Stomach (tissue), 9 donors: ENCODE data around the gene CGREF1. TPM values are rescaled to one million over a fixed set of nuclear protein-coding genes. Genes with fewer than 3 reads are reported as not detected.

ENCODE experiments used
- DNase-seq, 2 donors: peaks; one replicate each; pipeline versions ENCODE4 v3.0.0 to v3.0.0-alpha.2; 2013 to 2019
- H3K27ac ChIP-seq, 5 donors: fragments of 200-600 bp in 4 of 5; sonication (generic) in 4 of 5; one replicate each; pipeline ENCODE4 v1.5.1; 2013 to 2019; ENCODE audit warnings: mild to moderate bottlenecking in 1 of 5, moderate library complexity in 1 of 5
- H3K27me3 ChIP-seq, 3 donors: fragments of 200-600 bp; sonication (generic); one replicate each; pipeline ENCODE4 v1.5.1; 2017 to 2019; ENCODE audit warnings: mixed run types in 1 of 3
- H3K36me3 ChIP-seq, 4 donors: fragments of 200-600 bp; sonication (generic); 1 replicate in 3 of 4; 2 replicates in 1 of 4; pipeline ENCODE4 v1.5.1; 2016 to 2019
- H3K4me1 ChIP-seq, 4 donors: fragments of 200-600 bp; sonication (generic); one replicate each; pipeline ENCODE4 v1.5.1; 2016 to 2019
- H3K4me3 ChIP-seq, 4 donors: fragments of 200-600 bp; sonication (generic) in 3 of 4; one replicate each; pipeline ENCODE4 v1.5.1; 2016 to 2019; ENCODE audit warnings: mild to moderate bottlenecking in 1 of 4
- H3K9me3 ChIP-seq, 4 donors: fragments of 200-600 bp; sonication (generic); one replicate each; pipeline ENCODE4 v1.5.1; 2016 to 2019
- EP300 ChIP-seq: sonication (generic); formaldehyde crosslinking; IDR thresholded peaks from one replicate; pipeline ENCODE4 v1.6.1; 2017; ENCODE audit warnings: antibody characterized with exemption
- POLR2A ChIP-seq, 4 donors: fragments of 450-650 bp; IDR thresholded peaks; one replicate each; pipeline ENCODE4 v1.6.1; 2016; ENCODE audit warnings: antibody characterized with exemption in 4 of 4, control low read depth in 2 of 4, mild to moderate bottlenecking in 1 of 4, moderate library complexity in 1 of 4
- POLR2AphosphoS5 ChIP-seq, 3 donors: sonication (generic); formaldehyde crosslinking; IDR thresholded peaks; one replicate each; pipeline ENCODE4 v1.6.1; 2016; ENCODE audit warnings: antibody characterized with exemption in 3 of 3
- WGBS, 5 donors: extraction: QIAGEN DNeasy Blood & Tissue Kit in 3 of 5; methylation state at CpG; one replicate each; pipeline versions ENCODE4 v1.1.5 to v1.1.7; 2013 to 2018; 5-methylcytosine and 5-hydroxymethylcytosine counted together
- intact Hi-C: fragments of 100-400 bp; cut with DNase I; formaldehyde crosslinking; loops from one replicate; pipeline ENCODE4 v1.15.1; 2023; ENCODE audit warnings: low total_unique reads
- polyA plus RNA-seq, 3 donors: library from polyadenylated mRNA; stranded (reverse); fragments of 200-250 nt; gene quantifications; one replicate each; pipeline ENCODE4 v1.2.3, GENCODE V29; 2013
- total RNA-seq, 5 donors: library from RNA; depleted of rRNA; stranded (reverse); fragments of >200 nt; gene quantifications; one replicate each; pipeline versions ENCODE4 v1.1.0 to v1.2.3, GENCODE V29; 2014 to 2016
- TF ChIP-seq, protein P1 (sequence below), 7 experiments: fragments of 450-650 bp in 4 of 7; fragments of 200-600 bp in 3 of 7; sonication (generic) in 3 of 7; IDR thresholded peaks; one replicate each; pipeline ENCODE4 v1.5.1; 2016 to 2019; ENCODE audit warnings: antibody characterized with exemption in 7 of 7, control low read depth in 2 of 7, mild to moderate bottlenecking in 1 of 7
- donor health status: healthy with polysubstance abuse.
- donor health status: Bipolar disorder and iron deficiency.
- donor health status: healthy.

Gene CGREF1
- total and polyA plus RNA-seq, 8 donors, result 1.4 to 4.1 (median 2.5) TPM; not detected in 2

DNA sequence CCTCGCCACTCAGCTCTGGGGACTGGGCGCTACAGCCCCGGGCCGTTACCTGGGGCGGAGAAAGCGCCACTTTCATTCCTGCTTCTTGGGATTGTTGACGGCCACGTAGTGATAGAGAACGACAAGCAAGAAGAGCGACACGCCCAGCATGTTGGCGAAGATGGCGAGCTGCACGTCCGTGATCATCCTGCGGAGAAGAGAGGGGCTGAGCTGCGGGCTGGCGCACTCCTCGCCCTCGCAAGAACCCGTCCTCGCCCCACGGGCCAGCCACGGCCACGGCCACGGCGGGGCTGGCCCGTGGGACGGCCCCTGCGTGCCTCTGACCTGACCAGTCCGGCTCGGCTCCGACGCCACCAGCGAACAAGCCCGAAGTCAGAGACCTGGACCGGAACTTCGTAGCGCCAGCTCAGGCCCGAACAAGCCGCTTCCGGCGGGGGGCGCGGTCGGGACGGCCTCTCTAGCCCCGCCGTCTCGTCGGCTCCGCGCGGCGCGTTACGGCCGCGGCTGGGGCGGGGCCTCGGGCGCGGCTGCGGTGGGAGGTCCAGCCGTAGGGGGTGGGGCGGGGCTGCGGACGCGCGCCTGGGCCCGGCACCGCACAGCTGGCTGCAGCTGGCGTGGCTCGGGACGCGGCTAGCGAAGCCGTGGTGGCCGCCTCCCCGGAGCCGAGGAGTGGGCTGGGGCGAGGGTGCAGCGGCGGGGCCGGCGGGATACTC is 47.5 kb downstream of the CGREF1 start, which contains the start of gene OST4:
Gene OST4 (minus strand): TSS at position 378 of the 713 bp plus-strand sequence.
- H3K4me1 ChIP-seq, result peaks cover 30 to 83% (median 71%) of the 10 kb centered on the region in 4 donors
- peak; percentile 96 to 98 for DNase-seq
- no peaks in the 10 kb centered on the region for H3K9me3 ChIP-seq
- intact Hi-C loops, result no loop called here
- peak within 1 kb of the TSS; percentile 72 to 90 (median 77) for H3K4me3 ChIP-seq
- no peak for TF ChIP-seq POLR2A (IDR thresholded peaks at IDR 0.05)
- no peak for TF ChIP-seq EP300
- TF ChIP-seq, protein P1, sequence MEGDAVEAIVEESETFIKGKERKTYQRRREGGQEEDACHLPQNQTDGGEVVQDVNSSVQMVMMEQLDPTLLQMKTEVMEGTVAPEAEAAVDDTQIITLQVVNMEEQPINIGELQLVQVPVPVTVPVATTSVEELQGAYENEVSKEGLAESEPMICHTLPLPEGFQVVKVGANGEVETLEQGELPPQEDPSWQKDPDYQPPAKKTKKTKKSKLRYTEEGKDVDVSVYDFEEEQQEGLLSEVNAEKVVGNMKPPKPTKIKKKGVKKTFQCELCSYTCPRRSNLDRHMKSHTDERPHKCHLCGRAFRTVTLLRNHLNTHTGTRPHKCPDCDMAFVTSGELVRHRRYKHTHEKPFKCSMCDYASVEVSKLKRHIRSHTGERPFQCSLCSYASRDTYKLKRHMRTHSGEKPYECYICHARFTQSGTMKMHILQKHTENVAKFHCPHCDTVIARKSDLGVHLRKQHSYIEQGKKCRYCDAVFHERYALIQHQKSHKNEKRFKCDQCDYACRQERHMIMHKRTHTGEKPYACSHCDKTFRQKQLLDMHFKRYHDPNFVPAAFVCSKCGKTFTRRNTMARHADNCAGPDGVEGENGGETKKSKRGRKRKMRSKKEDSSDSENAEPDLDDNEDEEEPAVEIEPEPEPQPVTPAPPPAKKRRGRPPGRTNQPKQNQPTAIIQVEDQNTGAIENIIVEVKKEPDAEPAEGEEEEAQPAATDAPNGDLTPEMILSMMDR (IDR thresholded peaks at IDR 0.05), result peak in 1 of 7 experiments; percentile 24
- peak; percentile 72 to 92 (median 92) for TF ChIP-seq POLR2AphosphoS5 (IDR thresholded peaks at IDR 0.05)
- WGBS, 5 donors, result 0 to 1% (median 0%) methylated on average over 19 to 86 of the region's 86 CpGs
- peaks cover under 1 to 37% (median 34%) of the 10 kb centered on the region in 4 donors for H3K36me3 ChIP-seq
- peak within 1 kb of the TSS; percentile 83 to 94 (median 92) for H3K27ac ChIP-seq
- H3K27me3 ChIP-seq, result no peaks in the 10 kb centered on the region

DNA sequence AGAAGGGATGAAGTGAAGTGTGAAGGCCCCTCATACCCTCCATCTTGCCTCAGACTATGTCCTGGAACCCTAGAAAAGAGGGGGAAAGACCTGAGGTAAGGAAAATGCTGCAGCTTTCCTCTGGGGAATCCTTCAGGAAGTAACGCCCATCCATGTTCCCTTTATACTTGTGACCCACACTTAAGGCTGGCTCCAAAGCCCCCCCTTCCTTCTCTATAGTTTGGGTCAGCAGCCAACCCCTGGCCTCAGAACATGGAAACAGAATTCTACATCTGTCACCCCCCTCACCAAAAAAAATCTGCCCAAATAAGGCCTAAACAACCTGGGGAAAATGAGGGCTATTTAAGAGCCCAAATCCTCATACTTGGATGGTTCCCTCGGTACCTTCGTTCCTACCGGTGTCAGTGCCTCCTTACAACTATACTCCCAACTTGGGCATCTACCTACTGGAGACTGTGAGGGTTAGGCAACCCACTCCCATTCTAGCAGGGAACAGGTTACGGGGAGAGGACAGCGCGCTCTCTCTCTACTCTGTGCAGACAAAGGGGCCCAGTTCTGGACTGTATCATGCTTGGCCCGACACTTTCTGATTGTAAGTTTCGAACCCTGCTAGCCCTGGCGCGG is 48.2 kb downstream of the CGREF1 start:
- intact Hi-C loops, result no loop called here
- Histone ChIP-seq H3K4me1 (peaks cover 30 to 81% (median 69%) of the 10 kb centered on the region in 4 donors), H3K27ac (peak overlapping the region; percentile 83 to 94 (median 92)), H3K4me3 (peak overlapping the region; percentile 72 to 90 (median 77)), H3K36me3 (peaks cover 2 to 44% (median 38%) of the 10 kb centered on the region in 4 donors), H3K9me3 (no peaks in the 10 kb centered on the region), H3K27me3 (no peaks in the 10 kb centered on the region)
- TF ChIP-seq, protein P1 (IDR thresholded peaks at IDR 0.05), result no peak
- no peak for DNase-seq
- WGBS, 5 donors, result 1 to 4% (median 2%) methylated on average over 11 of the region's 11 CpGs

DNA sequence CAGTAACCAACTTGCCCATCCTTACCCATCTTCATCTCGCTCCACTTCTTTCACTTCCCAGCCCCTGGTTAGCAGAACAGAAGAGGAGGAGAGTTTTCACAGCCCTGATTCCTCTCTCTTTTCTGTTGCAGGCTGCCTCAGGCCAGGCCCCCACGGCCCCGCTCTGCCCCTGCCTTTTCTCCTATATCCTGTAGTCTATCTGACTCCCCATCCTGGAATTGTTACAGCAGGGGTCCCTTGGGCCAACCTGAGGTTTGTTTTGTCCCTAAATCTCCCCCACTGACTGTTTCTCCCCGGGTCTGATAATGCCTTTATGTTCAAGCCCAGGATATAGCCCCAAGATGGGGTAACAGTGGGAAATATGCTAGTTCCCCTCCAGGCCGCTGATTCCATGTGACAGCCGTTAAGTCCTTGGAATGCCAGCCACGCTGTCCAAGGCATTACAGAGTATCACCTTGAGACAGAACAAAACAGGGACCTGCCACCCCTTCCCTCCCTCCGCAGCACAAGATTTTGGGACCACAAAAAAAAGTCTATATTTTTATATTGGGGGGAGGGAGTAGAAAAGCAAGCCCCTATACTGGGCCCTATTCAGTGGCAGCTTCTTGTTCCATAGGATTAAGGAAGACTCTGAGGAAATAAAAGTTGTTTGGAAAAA is 48.8 kb downstream of the CGREF1 start:
- Histone ChIP-seq H3K27ac (peak overlapping the region in 4 of 5 donors; percentile 92 to 94 (median 92)), H3K36me3 (peaks cover 2 to 51% (median 45%) of the 10 kb centered on the region in 4 donors), H3K9me3 (no peaks in the 10 kb centered on the region), H3K4me3 (peak overlapping the region; percentile 72 to 90 (median 77)), H3K27me3 (no peaks in the 10 kb centered on the region), H3K4me1 (peaks cover 30 to 74% (median 63%) of the 10 kb centered on the region in 4 donors)
- no peak for DNase-seq
- 79 to 88% (median 87%) methylated on average over 8 of the region's 8 CpGs for WGBS, 5 donors
- TF ChIP-seq EP300 (no peak), POLR2AphosphoS5 (IDR thresholded peaks at IDR 0.05) (no peak), POLR2A (IDR thresholded peaks at IDR 0.05) (no peak)
- TF ChIP-seq, protein P1 (IDR thresholded peaks at IDR 0.05), result no peak
- intact Hi-C loops, result no loop called here

DNA sequence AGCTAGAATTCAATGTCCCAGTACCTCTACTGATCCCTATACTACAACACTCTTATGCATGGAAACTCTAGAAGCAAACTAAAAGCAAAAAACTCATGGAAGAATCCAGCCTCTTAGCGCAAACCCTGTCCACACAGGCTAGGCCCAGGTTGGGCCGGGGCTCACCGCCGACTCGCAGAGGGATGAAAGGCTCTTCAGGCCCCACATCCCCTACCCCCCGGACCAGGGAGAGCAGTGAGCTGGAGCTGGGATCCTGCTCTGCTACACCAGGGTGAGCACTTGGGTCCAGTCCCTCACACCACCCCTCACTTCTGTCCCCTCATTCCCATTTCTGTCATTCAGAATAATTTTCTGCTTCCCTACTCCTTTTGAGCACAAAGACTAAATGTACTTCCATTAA is 49.5 kb downstream of the CGREF1 start:
- no peaks in the 10 kb centered on the region for H3K27me3 ChIP-seq
- H3K9me3 ChIP-seq, result no peaks in the 10 kb centered on the region
- no peak for TF ChIP-seq EP300
- TF ChIP-seq POLR2A (IDR thresholded peaks at IDR 0.05), result no peak
- TF ChIP-seq, protein P1 (IDR thresholded peaks at IDR 0.05), result no peak
- TF ChIP-seq POLR2AphosphoS5 (IDR thresholded peaks at IDR 0.05), result no peak
- WGBS, 5 donors, result 88 to 98% (median 93%) methylated on average over 6 of the region's 6 CpGs
- intact Hi-C loops, result no loop called here
- peak overlapping the region in 1 of 4 donors; percentile 90 for H3K4me3 ChIP-seq
- peak overlapping the region in 3 of 5 donors; percentile 92 to 94 (median 92) for H3K27ac ChIP-seq
- H3K36me3 ChIP-seq, result peaks cover 2 to 55% (median 48%) of the 10 kb centered on the region in 4 donors
- no peak for DNase-seq
- H3K4me1 ChIP-seq, result peaks cover 30 to 68% (median 56%) of the 10 kb centered on the region in 4 donors
